ENCODE measurements around the gene NSL1.
A peak's percentile ranks its signal among the peaks of the same experiment; 100 is the strongest.

The NSL1 gene

DNA sequence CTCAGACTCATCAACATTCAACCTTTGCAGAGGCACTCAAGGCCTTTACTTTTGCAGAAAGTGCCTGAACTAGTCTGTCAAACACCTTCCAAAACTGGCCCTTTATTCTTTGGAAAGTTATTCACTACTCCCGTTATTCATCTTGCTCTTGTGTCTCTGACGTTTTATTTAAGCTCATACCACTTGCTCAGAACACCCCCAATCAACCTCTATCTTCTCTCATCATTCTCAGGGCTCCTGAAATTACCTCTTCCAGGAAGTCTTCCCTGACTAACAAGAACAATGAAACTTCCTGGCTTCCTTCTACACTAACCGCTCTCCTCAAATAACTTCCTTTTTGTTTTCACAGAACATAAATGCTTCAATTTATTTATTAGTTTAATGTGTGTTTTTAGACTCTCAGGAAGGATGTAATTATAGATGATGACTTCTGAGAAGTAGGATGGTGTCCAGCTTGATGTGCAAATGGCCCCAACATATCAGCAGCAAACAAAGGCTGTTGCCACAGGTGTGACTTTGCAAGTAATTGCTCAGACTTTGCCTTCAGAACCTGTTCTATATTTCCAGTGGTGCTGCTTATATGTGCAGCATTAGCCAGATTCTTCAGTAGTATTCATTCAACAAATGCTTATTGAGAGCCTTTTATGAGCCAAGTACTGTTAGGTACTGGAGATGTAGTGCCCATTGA is 69.2 kb downstream of the NSL1 start:
- DNase-seq (ENCODE audit: low read depth), result no peak
- TF ChIP-seq, protein P1, sequence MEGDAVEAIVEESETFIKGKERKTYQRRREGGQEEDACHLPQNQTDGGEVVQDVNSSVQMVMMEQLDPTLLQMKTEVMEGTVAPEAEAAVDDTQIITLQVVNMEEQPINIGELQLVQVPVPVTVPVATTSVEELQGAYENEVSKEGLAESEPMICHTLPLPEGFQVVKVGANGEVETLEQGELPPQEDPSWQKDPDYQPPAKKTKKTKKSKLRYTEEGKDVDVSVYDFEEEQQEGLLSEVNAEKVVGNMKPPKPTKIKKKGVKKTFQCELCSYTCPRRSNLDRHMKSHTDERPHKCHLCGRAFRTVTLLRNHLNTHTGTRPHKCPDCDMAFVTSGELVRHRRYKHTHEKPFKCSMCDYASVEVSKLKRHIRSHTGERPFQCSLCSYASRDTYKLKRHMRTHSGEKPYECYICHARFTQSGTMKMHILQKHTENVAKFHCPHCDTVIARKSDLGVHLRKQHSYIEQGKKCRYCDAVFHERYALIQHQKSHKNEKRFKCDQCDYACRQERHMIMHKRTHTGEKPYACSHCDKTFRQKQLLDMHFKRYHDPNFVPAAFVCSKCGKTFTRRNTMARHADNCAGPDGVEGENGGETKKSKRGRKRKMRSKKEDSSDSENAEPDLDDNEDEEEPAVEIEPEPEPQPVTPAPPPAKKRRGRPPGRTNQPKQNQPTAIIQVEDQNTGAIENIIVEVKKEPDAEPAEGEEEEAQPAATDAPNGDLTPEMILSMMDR (IDR thresholded peaks at IDR 0.05; ENCODE audit: insufficient read depth, low read depth, low read length, missing control alignments), result no peak
- no peak overlapping the region for H3K4me3 ChIP-seq (ENCODE audit: low read depth, low read length)

DNA sequence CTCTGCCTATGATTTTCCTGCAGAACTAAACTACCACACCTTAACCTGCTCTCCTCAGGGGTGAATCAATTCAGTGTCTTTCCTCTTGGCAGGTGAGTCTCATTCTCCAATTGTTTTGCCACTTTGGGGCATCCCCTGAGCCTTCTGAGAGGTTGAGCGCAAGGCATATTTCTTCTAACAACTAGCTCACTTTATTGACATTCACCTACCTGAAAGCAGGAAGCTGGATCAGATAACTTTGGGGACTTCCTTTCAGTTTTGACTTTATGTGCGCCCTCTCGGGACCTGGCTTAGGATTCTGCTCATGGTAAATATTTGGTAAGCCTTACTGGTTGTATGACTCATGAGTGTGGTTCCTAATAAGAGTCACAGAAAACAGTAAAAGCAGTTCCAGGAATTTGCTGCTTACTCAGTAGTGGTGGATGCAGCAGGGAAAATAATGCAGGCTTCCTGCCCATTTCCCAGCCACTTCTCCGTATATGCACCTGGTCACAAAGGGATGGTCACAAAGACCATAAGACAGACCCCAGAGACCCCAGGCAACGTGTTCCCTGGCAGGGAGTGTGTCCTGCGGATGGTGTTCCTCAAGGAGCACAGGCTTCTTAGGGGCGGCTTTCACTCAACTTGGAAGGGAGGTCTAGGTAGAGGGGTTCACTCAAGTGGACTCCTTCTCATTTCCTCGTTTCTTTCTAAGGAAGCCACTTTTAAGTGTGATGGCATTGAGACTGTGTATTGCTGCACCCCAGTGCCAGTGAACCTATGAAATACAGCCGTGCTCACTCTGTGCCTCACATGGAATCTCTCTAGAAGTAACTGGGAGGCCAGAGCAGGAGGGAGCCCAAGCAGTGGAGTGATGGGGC is 70.0 kb downstream of the NSL1 start:
- no peak overlapping the region for H3K4me3 ChIP-seq (ENCODE audit: low read depth, low read length)
- TF ChIP-seq, protein P1 (IDR thresholded peaks at IDR 0.05; ENCODE audit: insufficient read depth, low read depth, low read length, missing control alignments), result no peak
- peak; percentile 53 for DNase-seq (ENCODE audit: low read depth)

DNA sequence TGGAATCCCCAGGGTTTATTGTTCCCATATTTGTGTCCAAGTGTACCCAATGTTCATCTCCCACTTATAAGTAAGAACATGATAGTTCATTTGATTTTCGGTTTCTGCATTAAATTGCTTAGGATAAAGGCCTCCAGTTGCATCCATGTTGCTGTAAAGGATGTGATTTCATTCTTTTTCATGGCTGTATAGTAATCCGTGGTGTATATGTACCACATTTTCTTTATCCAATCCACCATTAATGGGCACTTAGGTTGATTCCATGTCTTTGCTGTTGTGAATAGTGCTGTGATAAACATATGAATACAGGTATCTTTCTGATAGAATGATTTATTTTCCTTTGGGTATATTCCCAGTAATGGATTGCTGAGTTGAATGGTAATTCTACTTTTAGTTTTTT is 71.9 kb downstream of the NSL1 start:
- H3K4me3 ChIP-seq (ENCODE audit: low read depth, low read length), result no peak overlapping the region
- TF ChIP-seq, protein P1 (IDR thresholded peaks at IDR 0.05; ENCODE audit: insufficient read depth, low read depth, low read length, missing control alignments), result no peak
- no peak for DNase-seq (ENCODE audit: low read depth)

DNA sequence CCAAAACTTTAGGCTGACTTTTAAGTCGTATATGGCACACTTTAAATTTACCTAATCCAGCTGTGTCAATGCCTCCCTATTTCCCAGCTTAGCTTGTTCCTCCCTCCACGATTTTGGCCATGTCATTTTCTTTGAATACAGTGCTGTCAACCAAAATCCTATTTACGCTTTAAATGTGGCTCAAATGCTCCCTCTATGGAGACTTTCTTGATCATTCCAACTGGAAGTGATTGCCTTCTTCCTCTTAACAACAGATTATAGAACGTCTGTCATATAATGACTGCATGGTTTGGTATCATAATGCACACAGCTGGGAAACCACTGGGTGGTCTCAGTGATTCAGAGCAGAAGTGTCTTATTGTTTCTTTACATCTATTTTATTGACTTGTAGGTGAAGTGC is 73.1 kb downstream of the NSL1 start:
- no peak for DNase-seq (ENCODE audit: low read depth)
- TF ChIP-seq, protein P1 (IDR thresholded peaks at IDR 0.05; ENCODE audit: insufficient read depth, low read depth, low read length, missing control alignments), result no peak
- H3K4me3 ChIP-seq (ENCODE audit: low read depth, low read length), result no peak overlapping the region

DNA sequence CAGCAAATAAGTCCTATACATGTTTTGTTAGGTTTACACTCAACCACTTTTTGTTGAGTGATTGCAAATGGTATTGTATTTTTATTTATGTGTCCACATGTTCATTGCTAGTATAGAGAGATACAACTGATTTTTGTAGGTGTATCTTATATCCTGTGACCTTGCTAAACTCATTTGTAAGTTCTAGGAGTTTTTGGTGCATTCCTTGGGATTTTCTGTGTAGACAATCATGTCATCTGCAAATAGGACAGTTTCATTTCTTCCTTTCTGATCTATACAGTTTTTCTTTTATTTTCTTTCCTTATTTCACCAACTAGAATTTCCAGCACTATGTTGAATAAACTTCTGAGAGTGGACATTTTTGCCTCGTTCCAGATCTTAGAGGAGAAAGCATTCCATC is 75.4 kb downstream of the NSL1 start:
- TF ChIP-seq, protein P1 (IDR thresholded peaks at IDR 0.05; ENCODE audit: insufficient read depth, low read depth, low read length, missing control alignments), result no peak
- DNase-seq (ENCODE audit: low read depth), result no peak
- no peak overlapping the region for H3K4me3 ChIP-seq (ENCODE audit: low read depth, low read length)

DNA sequence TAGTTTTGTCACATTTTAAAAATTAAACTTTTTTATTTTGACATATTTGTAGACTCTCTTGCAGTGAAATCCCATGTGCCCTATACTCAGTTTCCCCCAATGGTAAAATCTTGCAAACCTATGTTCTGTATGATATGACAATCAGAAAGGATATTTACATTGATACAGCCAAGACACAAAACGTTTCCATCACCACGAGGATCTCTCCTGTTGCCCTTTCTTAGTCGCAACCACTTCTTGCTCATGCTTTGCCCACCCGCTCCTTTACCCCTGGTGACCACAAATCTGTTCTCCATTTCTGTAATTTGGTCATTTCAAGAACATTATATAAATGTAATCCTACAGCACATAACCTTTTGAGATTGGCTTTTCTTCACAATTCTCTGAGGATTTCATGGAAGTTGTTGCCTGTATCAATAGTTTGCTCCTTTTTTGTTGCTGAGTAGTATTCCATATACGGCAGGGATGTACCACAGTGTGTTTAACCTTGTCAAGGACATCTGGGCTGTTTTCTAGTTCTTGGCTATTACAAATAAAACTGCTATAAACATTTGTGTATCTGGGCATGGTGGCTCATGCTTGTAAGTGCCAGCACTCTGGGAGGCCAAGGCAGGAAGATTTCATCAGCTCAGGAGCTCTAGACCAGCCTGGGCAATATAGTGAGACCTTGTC is 78.0 kb downstream of the NSL1 start:
- no peak overlapping the region for H3K4me3 ChIP-seq (ENCODE audit: low read depth, low read length)
- TF ChIP-seq, protein P1 (IDR thresholded peaks at IDR 0.05; ENCODE audit: insufficient read depth, low read depth, low read length, missing control alignments), result no peak
- no peak for DNase-seq (ENCODE audit: low read depth)

All from GM12865 (cell line).